PC-9 (cell line): ENCODE measurements around the gene TEAD3. TPM values are rescaled to one million over a fixed set of nuclear protein-coding genes. Genes with fewer than 3 reads are reported as not detected.

Experiments used
- Bru-seq: library from RNA; stranded (reverse); fragments of 400-500 nt; gene quantifications from one replicate; lab custom pipeline; 2021; lab: Mats Ljungman, UMichigan
- BruChase-seq, 2 experiments: library from RNA; stranded (reverse); fragments of 400-500 nt; gene quantifications; one replicate each; lab custom pipeline; 2021; lab: Mats Ljungman, UMichigan
- BruUV-seq: library from RNA; stranded (reverse); fragments of 400-500 nt; replicated peaks from 2 replicates; lab custom pipeline; 2021; lab: Mats Ljungman, UMichigan
- CTCF ChIA-PET: fragments of 300-600 bp; sonication (Branson Sonifier 250); formaldehyde crosslinking; loops from one replicate; lab custom pipeline; 2022; ENCODE audit warnings: antibody characterized with exemption; lab: Charles Lee
- POLR2A ChIA-PET: fragments of 300-600 bp; sonication (Branson Sonifier 250); formaldehyde crosslinking; loops from one replicate; lab custom pipeline; 2022; ENCODE audit warnings: antibody characterized with exemption; ENCODE audit not compliant: unreplicated experiment; lab: Charles Lee
- DNase-seq, 2 experiments: peaks; one replicate each; pipeline versions ENCODE4 v3.0.0 to v3.0.0-alpha.2; 2015 to 2022; ENCODE audit warnings: mixed read lengths in 1 of 2
- H2AFZ ChIP-seq: fragments of 200-600 bp; sonication (generic); 2 replicates; pipeline ENCODE4 v1.8.1; 2017; ENCODE audit warnings: antibody characterized with exemption
- H3F3A ChIP-seq: fragments of 200-600 bp; sonication (generic); 2 replicates; pipeline ENCODE4 v1.8.1; 2017; ENCODE audit warnings: antibody characterized with exemption, mild to moderate bottlenecking, low read depth; ENCODE audit not compliant: insufficient read depth
- H3K27ac ChIP-seq: fragments of 200-600 bp; sonication (generic); 2 replicates; pipeline ENCODE4 v1.6.1; 2016; ENCODE audit warnings: mixed run types
- H3K27me3 ChIP-seq: fragments of 200-600 bp; sonication (generic); 2 replicates; pipeline ENCODE4 v1.6.1; 2016; ENCODE audit warnings: low read depth, mixed run types; ENCODE audit not compliant: insufficient read depth
- H3K36me3 ChIP-seq: fragments of 200-600 bp; sonication (generic); 2 replicates; pipeline ENCODE4 v1.6.1; 2016; ENCODE audit warnings: low read depth, mixed run types
- H3K4me1 ChIP-seq: fragments of 200-600 bp; sonication (generic); replicated peaks from 2 replicates; pipeline ENCODE4 v1.6.1; 2016; ENCODE audit warnings: mixed run types; ENCODE audit not compliant: insufficient read depth
- H3K4me2 ChIP-seq: fragments of 200-600 bp; sonication (generic); 2 replicates; pipeline ENCODE4 v1.6.1; 2017; ENCODE audit warnings: mixed run types
- H3K4me3 ChIP-seq: fragments of 200-600 bp; sonication (generic); 2 replicates; pipeline ENCODE4 v1.6.1; 2016; ENCODE audit warnings: mixed run types
- H3K79me2 ChIP-seq: fragments of 200-600 bp; sonication (generic); 2 replicates; pipeline ENCODE4 v1.6.1; 2017; ENCODE audit warnings: low read depth, mixed run types
- H3K9me2 ChIP-seq: fragments of 200-600 bp; sonication (generic); 2 replicates; pipeline ENCODE4 v1.8.1; 2017; ENCODE audit warnings: mild to moderate bottlenecking; ENCODE audit not compliant: insufficient read depth
- H3K9me3 ChIP-seq: fragments of 200-600 bp; sonication (generic); 2 replicates; pipeline ENCODE4 v1.8.1; 2016; ENCODE audit warnings: low read depth; ENCODE audit not compliant: insufficient read depth
- H4K20me1 ChIP-seq: fragments of 200-600 bp; sonication (generic); 2 replicates; pipeline ENCODE4 v1.8.1; 2017; ENCODE audit not compliant: insufficient read depth
- CTCF ChIP-seq: fragments of 200-600 bp; sonication (generic); conservative IDR thresholded peaks from 2 replicates; pipeline ENCODE4 v1.6.1; 2017; ENCODE audit warnings: mixed run types, antibody characterized with exemption, mild to moderate bottlenecking, moderate library complexity
- EZH2 ChIP-seq: fragments of 200-600 bp; sonication (generic); IDR thresholded peaks from 2 replicates; pipeline ENCODE4 v1.8.0; 2017; ENCODE audit warnings: antibody characterized with exemption, low read depth
- intact Hi-C: fragments of 100-400 bp; cut with micrococcal nuclease; formaldehyde crosslinking; loops from one replicate; pipeline ENCODE4 v1.10.0; 2022; ENCODE audit not compliant: unreplicated experiment
- long read RNA-seq: library from polyadenylated mRNA; stranded (forward); transcript quantifications from one replicate; pipeline ENCODE4 v2.0.0, GENCODE V29; 2022
- total RNA-seq: library from RNA; stranded (reverse); gene quantifications from 2 replicates; pipeline ENCODE4 v1.2.3, GENCODE V29; 2021

Gene TEAD3
- 33.1 and 40.1 TPM in 2 replicates for total RNA-seq
- percentile 65 among the genes with signal in this experiment for Bru-seq, nascent RNA
- percentile 81 among the genes with signal in this experiment for BruChase-seq, experiment 1, labeled RNA remaining after a 2-hour chase
- BruChase-seq, experiment 2, labeled RNA remaining after a 6-hour chase: percentile 80 among the genes with signal in this experiment
- long read RNA-seq, partial matches to known transcripts: 8 of 36 reads
- long read RNA-seq, other reads (novel, unspliced or antisense): 28 of 36 reads

GRCh38 chr6:35496841-35497570 lies at the start of gene TEAD3:
TSS of gene TEAD3 (minus strand) at chr6:35497079.
- peak within 1 kb of the TSS; percentile 88 for H3K27ac ChIP-seq
- ChIA-PET CTCF (interaction anchor here (1.1 kb wide), 1 partner anchor 155 kb away, joined by 7 read pairs; the partner anchor contains the start of gene PPARD), POLR2A (interaction anchor here (0.6 to 0.8 kb wide), 8 partner anchors 24 to 899 kb away, joined by 3 to 21 read pairs (median 4); no protein-coding TSS in a partner anchor)
- H3K27me3 ChIP-seq: no peaks in the 10 kb centered on the region
- peaks cover 30% of the 10 kb centered on the region for H3K4me1 ChIP-seq
- H4K20me1 ChIP-seq: peaks cover 11% of the 10 kb centered on the region; the same call in 1 of the 2 replicates
- DNase-seq: peak; percentile 51 to 91
- H3K9me3 ChIP-seq: no peaks in the 10 kb centered on the region
- no peak for TF ChIP-seq EZH2
- no peak for TF ChIP-seq CTCF
- no peaks in the 10 kb centered on the region for H3K36me3 ChIP-seq
- H3K4me3 ChIP-seq: peak within 1 kb of the TSS; percentile 94
- no TSS peak for BruUV-seq
- H3K79me2 ChIP-seq: peaks cover 60% of the 10 kb centered on the region
- H3F3A ChIP-seq: peaks cover 6% of the 10 kb centered on the region; the same call in 1 of the 2 replicates
- no peaks in the 10 kb centered on the region for H3K9me2 ChIP-seq
- intact Hi-C loops: loop anchor here (1.0 to 2.0 kb wide), 2 partner anchors 12 to 26 kb away; no protein-coding TSS in a partner anchor
- H3K4me2 ChIP-seq: peak within 1 kb of the TSS; percentile 92
- peak within 1 kb of the TSS; percentile 83 for H2AFZ ChIP-seq

GRCh38 chr6:35544769-35545361 lies 48.0 kb upstream of the TEAD3 start:
- H3K9me2 ChIP-seq: no peaks in the 10 kb centered on the region
- no peak overlapping the region for H2AFZ ChIP-seq
- H3K36me3 ChIP-seq: no peaks in the 10 kb centered on the region
- H4K20me1 ChIP-seq: no peaks in the 10 kb centered on the region
- H3K79me2 ChIP-seq: no peaks in the 10 kb centered on the region
- ChIA-PET CTCF (no interaction called here), POLR2A (no interaction called here)
- no peaks in the 10 kb centered on the region for H3F3A ChIP-seq
- no peaks in the 10 kb centered on the region for H3K27me3 ChIP-seq
- intact Hi-C loops: no loop called here
- no peaks in the 10 kb centered on the region for H3K9me3 ChIP-seq
- no peak overlapping the region for H3K27ac ChIP-seq
- no TSS peak for BruUV-seq
- no peak overlapping the region for H3K4me3 ChIP-seq
- TF ChIP-seq EZH2 (no peak), CTCF (no peak)
- 0 out of 2 replicates have a peak, but pooled peaks cover 4% of the 10 kb centered on the region for H3K4me1 ChIP-seq
- 0 out of 2 replicates have a peak overlapping the region, but pooled peaks have one; percentile 8 for H3K4me2 ChIP-seq
- DNase-seq: peak in 1 of 2 experiments; percentile 28
